Sigmoid colon (tissue), 7 donors: Measurements from ENCODE around the gene MYDGF. TPM values are rescaled to one million over a fixed set of nuclear protein-coding genes. Genes with fewer than 3 reads are reported as not detected.

Experiments
- DNase-seq: peaks from one replicate; pipeline ENCODE4 v3.0.0-alpha.2; 2019
- H3K27ac ChIP-seq, 4 donors: fragments of 200-600 bp; sonication (generic); one replicate each; pipeline ENCODE4 v1.5.1; 2016 to 2019; ENCODE audit warnings: mild to moderate bottlenecking in 1 of 4
- H3K27me3 ChIP-seq, 3 donors: fragments of 200-600 bp; sonication (generic); one replicate each; pipeline ENCODE4 v1.5.1; 2019; ENCODE audit warnings: mild to moderate bottlenecking in 1 of 3
- H3K36me3 ChIP-seq, 4 donors: fragments of 200-600 bp; sonication (generic); one replicate each; pipeline ENCODE4 v1.5.1; 2016 to 2019
- H3K4me1 ChIP-seq, 4 donors: fragments of 200-600 bp; sonication (generic); one replicate each; pipeline ENCODE4 v1.5.1; 2017 to 2019
- H3K4me3 ChIP-seq, 4 donors: fragments of 200-600 bp; sonication (generic); one replicate each; pipeline ENCODE4 v1.5.1; 2017 to 2019; ENCODE audit warnings: mild to moderate bottlenecking in 2 of 4, moderate library complexity in 1 of 4
- H3K9me3 ChIP-seq, 4 donors: fragments of 200-600 bp in 3 of 4; sonication (generic) in 3 of 4; one replicate each; pipeline versions ENCODE4 v1.5.1 to v1.6.1; 2013 to 2019
- CTCF ChIP-seq, 4 experiments: fragments of 450-650 bp in 3 of 4; fragments of 200-600 bp in 1 of 4; IDR thresholded peaks; one replicate each; pipeline ENCODE4 v1.5.1; 2016 to 2019; ENCODE audit warnings: antibody characterized with exemption in 4 of 4, mild to moderate bottlenecking in 3 of 4, moderate library complexity in 2 of 4
- EP300 ChIP-seq, 4 donors: sonication (generic); formaldehyde crosslinking; IDR thresholded peaks; one replicate each; pipeline ENCODE4 v1.6.1; 2017; ENCODE audit warnings: antibody characterized with exemption in 4 of 4
- POLR2A ChIP-seq, 2 donors: fragments of 450-650 bp; IDR thresholded peaks; one replicate each; pipeline ENCODE4 v1.6.1; 2016; ENCODE audit warnings: antibody characterized with exemption in 2 of 2, mild to moderate bottlenecking in 2 of 2, moderate library complexity in 2 of 2
- POLR2AphosphoS5 ChIP-seq, 4 donors: sonication (generic); formaldehyde crosslinking; IDR thresholded peaks; one replicate each; pipeline ENCODE4 v1.6.1; 2017; ENCODE audit warnings: antibody characterized with exemption in 4 of 4
- WGBS, 2 donors: extraction: QIAGEN DNeasy Blood & Tissue Kit; methylation state at CpG; one replicate each; pipeline ENCODE4 v1.1.7; 2013; 5-methylcytosine and 5-hydroxymethylcytosine counted together
- intact Hi-C: fragments of 100-400 bp; cut with DNase I; formaldehyde crosslinking; loops from one replicate; pipeline ENCODE4 v1.15.1; 2023
- polyA plus RNA-seq, 3 donors: library from polyadenylated mRNA; stranded (reverse); fragments of 200-250 nt; gene quantifications; one replicate each; pipeline ENCODE4 v1.2.3, GENCODE V29; 2013
- total RNA-seq, 4 donors: library from RNA; depleted of rRNA; stranded (reverse); fragments of >200 nt; gene quantifications; one replicate each; pipeline ENCODE4 v1.1.0, GENCODE V29; 2016
- donor health status: healthy with polysubstance abuse.
- donor health status: Bipolar disorder and iron deficiency.
- donor health status: healthy.

The MYDGF gene
- total and polyA plus RNA-seq, 7 donors, result 25.7 to 200 (median 35.2) TPM

DNA sequence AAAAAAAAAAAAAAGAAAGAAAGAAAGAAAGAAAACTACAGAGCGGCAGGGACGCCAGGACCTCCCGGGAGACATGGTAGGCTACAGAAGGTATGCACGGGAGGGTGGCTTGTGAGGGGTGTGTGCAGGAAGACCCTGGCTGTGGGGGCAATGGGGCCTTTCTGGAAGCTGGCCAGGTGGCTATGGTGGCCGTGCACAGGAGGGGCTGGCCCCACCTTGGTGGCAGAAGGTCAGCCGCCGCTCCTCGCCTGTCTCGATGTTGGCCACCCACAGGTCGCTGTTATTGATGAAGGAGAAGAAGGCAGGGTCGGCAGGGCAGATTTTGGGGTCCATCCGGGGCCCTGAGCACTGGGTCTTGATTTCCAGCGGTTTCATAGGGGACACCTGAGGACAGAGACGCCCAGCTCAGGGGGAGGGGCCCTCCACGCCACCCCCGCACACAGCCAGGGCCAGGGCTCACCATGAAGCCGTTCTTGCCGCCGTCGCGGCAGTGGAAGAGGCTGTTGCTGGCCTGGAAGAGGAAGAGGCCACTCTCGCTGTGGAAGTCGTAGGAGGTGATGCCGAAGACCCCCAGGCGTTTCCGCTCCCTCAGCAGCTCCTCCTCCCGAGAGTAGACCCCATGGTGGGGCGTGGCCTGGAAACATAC is 33.7 kb upstream of the MYDGF start:
- WGBS, 2 donors, result 95% methylated on average over 28 of the region's 28 CpGs
- no peak overlapping the region for H3K4me3 ChIP-seq

DNA sequence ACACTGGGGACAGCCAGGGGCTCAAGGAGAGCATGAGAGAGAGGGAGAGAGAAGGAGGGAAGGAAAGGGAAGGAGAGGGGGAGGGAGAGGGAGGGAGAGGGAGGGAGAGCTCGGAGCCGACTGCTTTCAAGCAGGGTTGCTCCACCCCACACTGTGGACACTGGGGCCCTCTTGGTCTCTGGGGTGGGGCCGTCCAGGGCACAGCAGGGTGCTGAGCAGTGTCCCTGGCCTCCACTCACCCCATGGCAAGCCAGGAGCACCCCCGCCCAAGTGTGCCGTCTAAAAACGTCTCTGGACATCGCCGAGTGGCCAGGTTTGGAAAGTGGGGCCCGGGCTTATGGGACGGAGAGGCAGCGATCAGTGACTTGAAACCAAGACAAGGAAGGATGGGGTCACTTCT is 32.6 kb upstream of the MYDGF start:
- Histone ChIP-seq H3K36me3 (peaks cover 23 to 81% (median 54%) of the 10 kb centered on the region in 4 donors), H3K4me3 (no peak overlapping the region), H3K27ac (no peak overlapping the region), H3K4me1 (peaks cover 0 to 25% (median 21%) of the 10 kb centered on the region in 4 donors), H3K27me3 (no peaks in the 10 kb centered on the region), H3K9me3 (no peaks in the 10 kb centered on the region)
- WGBS, 2 donors, result 88 to 95% methylated on average over 11 of the region's 11 CpGs
- TF ChIP-seq POLR2AphosphoS5 (IDR thresholded peaks at IDR 0.05), result no peak
- no peak for TF ChIP-seq EP300 (IDR thresholded peaks at IDR 0.05)
- no peak for TF ChIP-seq POLR2A (IDR thresholded peaks at IDR 0.05)
- no peak for TF ChIP-seq CTCF (IDR thresholded peaks at IDR 0.05)
- intact Hi-C loops, result no loop called here
- DNase-seq, result no peak

More for the DNA sequence above, 33.7 kb upstream of the MYDGF start:
- peaks cover 0 to 35% (median 32%) of the 10 kb centered on the region in 4 donors for H3K4me1 ChIP-seq
- H3K36me3 ChIP-seq, result peaks cover 18 to 71% (median 49%) of the 10 kb centered on the region in 4 donors
- H3K9me3 ChIP-seq, result no peaks in the 10 kb centered on the region
- DNase-seq, result no peak
- no peaks in the 10 kb centered on the region for H3K27me3 ChIP-seq
- intact Hi-C loops, result no loop called here
- TF ChIP-seq EP300 (IDR thresholded peaks at IDR 0.05), result no peak
- no peak for TF ChIP-seq POLR2AphosphoS5 (IDR thresholded peaks at IDR 0.05)
- no peak for TF ChIP-seq CTCF (IDR thresholded peaks at IDR 0.05)
- no peak for TF ChIP-seq POLR2A (IDR thresholded peaks at IDR 0.05)
- no peak overlapping the region for H3K27ac ChIP-seq

DNA sequence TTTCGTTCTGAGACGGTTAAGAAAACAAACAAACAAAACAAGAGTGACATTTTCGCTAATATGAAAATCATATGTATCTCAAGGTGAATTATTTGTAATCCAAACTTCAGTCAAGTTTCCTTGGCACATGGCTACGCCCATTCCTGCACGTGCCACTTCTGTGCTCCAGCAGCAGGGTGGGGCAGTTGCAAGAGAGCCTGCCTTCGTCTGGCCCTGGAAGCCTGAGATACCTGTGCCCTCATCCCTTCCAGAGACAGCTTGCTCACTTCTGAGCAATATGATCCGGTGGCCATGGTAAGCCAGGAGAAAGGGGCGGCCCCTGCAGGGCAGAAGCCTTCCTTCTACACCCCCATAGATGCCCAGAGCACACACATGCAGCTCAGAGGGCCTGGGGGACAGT is 31.4 kb upstream of the MYDGF start:
- intact Hi-C loops, result no loop called here
- Histone ChIP-seq H3K27me3 (no peaks in the 10 kb centered on the region), H3K36me3 (peaks cover 23 to 93% (median 64%) of the 10 kb centered on the region in 4 donors), H3K4me3 (no peak overlapping the region), H3K27ac (no peak overlapping the region), H3K4me1 (peaks cover 0 to 17% (median 10%) of the 10 kb centered on the region in 4 donors), H3K9me3 (no peaks in the 10 kb centered on the region)
- TF ChIP-seq POLR2A (IDR thresholded peaks at IDR 0.05), result no peak
- no peak for TF ChIP-seq EP300 (IDR thresholded peaks at IDR 0.05)
- DNase-seq, result no peak
- WGBS, 2 donors, result 79 to 91% methylated on average over 8 of the region's 8 CpGs

- H3K36me3 ChIP-seq, result peaks cover 27 to 98% (median 70%) of the 10 kb centered on the region in 4 donors
- no peaks in the 10 kb centered on the region for H3K9me3 ChIP-seq
- no peak overlapping the region for H3K4me3 ChIP-seq
- no peaks in the 10 kb centered on the region for H3K27me3 ChIP-seq
- WGBS, 2 donors, result 92 to 93% methylated on average over 11 of the region's 11 CpGs
- no peak for DNase-seq
- no peak overlapping the region for H3K27ac ChIP-seq
- H3K4me1 ChIP-seq, result peaks cover 0 to 12% (median 2%) of the 10 kb centered on the region in 4 donors
- intact Hi-C loops, result no loop called here
- no peak for TF ChIP-seq POLR2A (IDR thresholded peaks at IDR 0.05)
Observed at GRCh38 chr19:4700693-4700970, 30.5 kb upstream of the MYDGF start.

- H3K36me3 ChIP-seq, result peaks cover 32 to 98% (median 75%) of the 10 kb centered on the region in 4 donors
- WGBS, 2 donors, result 91 to 93% methylated on average over 33 of the region's 33 CpGs
- no peaks in the 10 kb centered on the region for H3K27me3 ChIP-seq
- no peak overlapping the region for H3K4me3 ChIP-seq
- H3K27ac ChIP-seq, result no peak overlapping the region
- H3K4me1 ChIP-seq, result peaks cover 0 to 8% (median 0%) of the 10 kb centered on the region in 4 donors
- no peak for DNase-seq
- intact Hi-C loops, result no loop called here
- H3K9me3 ChIP-seq, result no peaks in the 10 kb centered on the region
- TF ChIP-seq CTCF (IDR thresholded peaks at IDR 0.05), result no peak
- TF ChIP-seq EP300 (IDR thresholded peaks at IDR 0.05), result no peak
- no peak for TF ChIP-seq POLR2AphosphoS5 (IDR thresholded peaks at IDR 0.05)
- TF ChIP-seq POLR2A (IDR thresholded peaks at IDR 0.05), result no peak
Observed at GRCh38 chr19:4699826-4700692, 29.9 kb upstream of the MYDGF start.
